ENCODE data around the gene N4BP3.

The N4BP3 gene

GRCh38 chr5:178150977-178151734 lies 37.8 kb downstream of the N4BP3 start:
- DNase-seq, result no peak

DNA sequence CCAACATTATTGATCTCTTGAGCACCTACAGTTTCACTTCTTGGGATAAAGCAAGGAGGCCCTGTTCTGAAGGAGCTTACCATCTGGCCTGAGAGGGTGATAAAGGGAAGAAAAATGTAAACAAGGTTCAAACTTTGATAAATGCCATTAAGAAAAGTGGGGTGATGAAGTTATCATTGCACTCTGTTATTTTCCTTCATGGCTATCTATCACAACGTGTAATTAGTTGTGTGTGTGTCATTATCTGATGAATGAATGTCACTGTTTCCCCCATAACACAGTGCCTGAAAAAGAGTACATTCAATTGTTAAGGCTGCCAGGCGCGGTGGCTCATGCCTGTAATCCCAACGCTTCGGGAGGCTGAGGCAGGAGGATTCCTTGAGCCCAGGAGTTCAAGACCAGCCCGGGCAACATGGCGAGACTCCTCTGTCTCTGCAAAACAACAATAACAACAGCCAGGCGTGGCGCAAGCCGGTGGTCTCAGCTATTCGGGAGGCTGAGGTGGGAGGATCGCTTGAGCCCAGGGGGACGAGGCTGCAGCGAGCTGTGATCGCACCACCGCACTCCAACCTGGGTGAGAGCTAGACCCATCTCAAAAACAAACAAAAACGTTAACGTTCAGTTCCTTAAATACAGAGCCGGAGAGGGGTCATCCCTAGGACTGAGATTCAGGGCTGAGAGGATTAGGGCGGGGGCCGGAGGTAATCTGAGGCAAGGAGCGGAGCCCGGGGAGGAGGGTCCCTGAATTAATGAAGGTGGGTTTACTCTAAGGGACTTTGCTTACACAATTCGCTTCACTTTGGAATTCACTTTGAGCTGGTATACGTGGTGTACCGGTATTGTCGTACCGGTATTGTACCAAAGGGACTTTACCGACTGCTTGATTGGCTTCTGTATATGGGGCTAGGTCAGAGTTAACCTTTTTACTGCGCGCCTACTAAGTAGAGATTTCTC lies 39.4 kb downstream of the N4BP3 start:
- DNase-seq, result no peak

GRCh38 chr5:178153530-178154340 lies 40.4 kb downstream of the N4BP3 start, which contains the start of gene NHP2:
Gene NHP2, minus strand, starts transcription at chr5:178153885. Its CDS starts 68 bp downstream, at chr5:178153817.
- peak; percentile 97 for DNase-seq

DNA sequence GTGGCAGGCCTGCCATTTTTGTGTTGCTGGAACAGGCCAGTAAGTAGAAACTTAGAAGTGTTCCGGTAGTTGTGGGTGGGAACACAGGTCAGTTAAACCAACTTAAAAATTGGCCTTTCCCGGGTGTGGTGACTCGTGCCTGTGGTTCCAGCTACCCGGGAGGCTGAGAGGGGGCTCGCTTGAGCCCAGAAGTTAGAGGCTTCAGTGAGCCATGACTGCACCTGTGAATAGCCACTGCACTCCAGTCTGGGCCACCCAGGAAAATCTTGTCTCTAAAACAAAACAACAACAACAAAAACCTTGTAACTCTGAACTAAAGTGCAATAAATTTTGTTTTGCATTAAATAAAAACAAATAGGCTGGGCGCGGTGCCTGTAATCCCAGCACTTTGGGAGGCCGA lies 41.7 kb downstream of the N4BP3 start:
- DNase-seq, result no peak

DNA sequence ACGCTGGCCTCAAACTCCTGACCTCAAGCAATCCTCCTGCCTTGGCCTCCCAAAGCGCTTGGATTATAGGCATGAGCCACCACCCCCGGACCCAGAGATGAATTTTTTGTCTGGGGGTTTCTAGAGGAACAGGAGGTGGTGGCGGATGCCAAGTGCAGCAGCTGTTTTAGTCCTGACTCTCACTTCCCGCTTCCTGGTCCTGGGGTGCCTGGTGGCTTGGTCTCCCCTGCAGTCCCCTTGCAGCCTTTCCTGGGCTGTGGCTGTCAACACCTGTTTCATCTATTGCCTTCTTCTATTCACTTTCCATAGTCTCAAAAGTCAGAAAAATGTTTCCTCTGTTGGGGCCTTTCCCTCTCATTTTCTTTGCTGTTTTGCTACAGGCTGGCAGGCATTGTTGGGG lies 46.8 kb downstream of the N4BP3 start:
- no peak for DNase-seq

GRCh38 chr5:178162481-178162880 lies 49.1 kb downstream of the N4BP3 start:
- no peak for DNase-seq

DNA sequence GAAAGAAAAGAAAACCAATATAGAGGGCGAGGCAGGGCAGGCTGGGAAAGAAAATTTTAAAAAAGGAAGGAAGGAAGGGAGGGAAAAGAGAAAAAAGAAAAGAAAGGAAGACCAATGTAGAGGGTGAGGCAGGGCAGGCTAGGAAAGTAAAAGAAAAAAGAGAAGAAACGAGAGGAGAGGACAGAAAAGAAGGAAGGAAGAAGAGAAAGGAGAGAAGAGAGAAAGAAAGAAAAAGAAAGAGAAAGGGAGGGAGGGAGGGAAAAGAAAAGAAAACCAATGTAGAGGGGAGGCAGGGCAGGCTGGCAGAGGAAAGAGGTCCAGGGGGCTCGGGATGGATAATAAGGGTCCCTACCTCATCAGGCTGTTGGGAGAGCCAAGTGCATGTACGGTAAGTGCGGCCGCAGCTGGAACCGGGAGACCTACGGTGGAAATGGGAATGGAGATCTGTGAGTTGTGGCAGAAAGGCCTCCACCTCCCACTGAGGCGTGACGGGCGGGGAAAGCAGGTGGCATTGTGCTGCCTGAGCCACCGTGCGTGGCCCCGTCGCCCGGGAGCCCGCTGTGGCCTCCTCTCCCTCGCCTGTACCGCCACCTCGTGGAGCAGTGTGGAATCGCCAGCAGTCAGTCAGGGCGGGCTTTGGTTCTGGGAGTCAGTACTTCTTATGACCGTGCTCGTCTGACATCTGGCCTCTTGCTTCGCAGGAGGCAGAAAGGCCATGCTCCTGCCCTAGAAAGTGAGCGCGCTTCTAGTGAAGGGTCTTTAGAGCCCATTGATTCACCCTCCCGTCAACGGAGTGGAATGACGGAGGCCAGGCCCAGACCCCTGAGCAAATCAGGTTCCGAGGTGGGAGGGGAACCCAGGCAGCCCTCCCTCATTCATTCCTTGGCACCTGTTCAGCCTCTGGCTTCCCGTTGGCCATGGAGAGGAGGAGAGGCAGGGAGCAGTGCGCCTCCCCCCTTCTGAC lies 50.7 kb downstream of the N4BP3 start:
- DNase-seq, result peak; percentile 91

GRCh38 chr5:178165581-178165980 lies 52.2 kb downstream of the N4BP3 start:
- no peak for DNase-seq

GRCh38 chr5:178170455-178170854 lies 57.1 kb downstream of the N4BP3 start:
- no peak for DNase-seq

DNA sequence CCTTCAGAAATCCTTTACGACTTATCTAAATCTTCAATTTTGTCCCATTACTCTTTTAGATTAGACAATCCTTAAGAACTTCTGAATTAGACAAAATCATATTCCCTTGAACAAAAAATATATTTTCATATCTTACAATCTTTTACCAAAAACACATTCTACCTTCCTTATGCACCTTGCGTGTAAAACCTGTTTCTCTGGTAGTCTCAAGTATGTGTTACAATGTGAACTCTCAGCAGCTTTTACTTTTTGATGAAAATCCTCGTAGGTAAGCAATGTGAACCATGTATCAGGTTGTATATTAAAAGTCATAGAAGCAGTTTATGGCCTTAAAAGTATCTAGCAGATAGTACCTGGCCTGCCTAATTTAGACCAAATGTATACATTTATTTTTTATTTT lies 61.1 kb downstream of the N4BP3 start:
- DNase-seq, result no peak
